HepG2 (cell line): ENCODE data around the gene RBM12.

Experiments used
- ELF3 ChIP-seq: IDR thresholded peaks from 2 replicates; pipeline ENCODE4 v1.6.1; 2016; ENCODE audit warnings: missing genetic modification reagents, missing compliant biosample characterization
- FIP1L1 ChIP-seq: fragments of 200-400 bp; formaldehyde crosslinking; IDR thresholded peaks from 2 replicates; pipeline ENCODE4 v1.6.1; 2018; ENCODE audit warnings: low read depth, mild to moderate bottlenecking, low read length, moderate library complexity, borderline replicate concordance; ENCODE audit not compliant: insufficient read depth
- FOXK1 ChIP-seq: sonication (generic); formaldehyde crosslinking; IDR thresholded peaks from 2 replicates; pipeline ENCODE4 v1.4.0; 2020; ENCODE audit warnings: low read depth, missing genetic modification reagents, borderline replicate concordance
- JUN ChIP-seq: sonication (generic); formaldehyde crosslinking; IDR thresholded peaks from 2 replicates; pipeline ENCODE4 v1.4.0; 2020; ENCODE audit warnings: mild to moderate bottlenecking, missing genetic modification reagents
- LRRFIP1 ChIP-seq: sonication (generic); formaldehyde crosslinking; conservative IDR thresholded peaks from 2 replicates; pipeline ENCODE4 v1.4.0; 2020; ENCODE audit warnings: missing genetic modification reagents
- NRL ChIP-seq: sonication (generic); formaldehyde crosslinking; IDR thresholded peaks from 2 replicates; pipeline ENCODE4 v1.5.0; 2020; ENCODE audit warnings: missing genetic modification reagents, mild to moderate bottlenecking, moderate library complexity, borderline replicate concordance
- POLR2A ChIP-seq, 2 experiments: IDR thresholded peaks; 2 replicates each; pipeline ENCODE4 v1.6.1; 2011; ENCODE audit warnings: low read depth in 2 of 2, low read length in 2 of 2, mild to moderate bottlenecking in 1 of 2, moderate library complexity in 1 of 2; ENCODE audit not compliant: insufficient read depth in 1 of 2
- REPIN1 ChIP-seq: sonication (generic); formaldehyde crosslinking; IDR thresholded peaks from 2 replicates; pipeline ENCODE4 v1.8.0; 2022; ENCODE audit warnings: missing genetic modification reagents, low read depth, mild to moderate bottlenecking, borderline replicate concordance
- RERE ChIP-seq: IDR thresholded peaks from 2 replicates; pipeline ENCODE4 v1.6.1; 2016; ENCODE audit warnings: low read depth, missing genetic modification reagents, missing compliant biosample characterization
- TEAD3 ChIP-seq: optimal IDR thresholded peaks from 2 replicates; pipeline ENCODE3; 2016; ENCODE audit warnings: borderline replicate concordance
- ZFP37 ChIP-seq: sonication (generic); formaldehyde crosslinking; IDR thresholded peaks from 2 replicates; pipeline ENCODE4 v1.4.0; 2020; ENCODE audit warnings: missing genetic modification reagents, borderline replicate concordance
- ZNF263 ChIP-seq: sonication (generic); formaldehyde crosslinking; IDR thresholded peaks from 2 replicates; pipeline ENCODE4 v1.4.0; 2020; ENCODE audit warnings: missing genetic modification reagents
- ZSCAN5A ChIP-seq: sonication (generic); formaldehyde crosslinking; IDR thresholded peaks from 2 replicates; pipeline ENCODE4 v1.8.0; 2022; ENCODE audit warnings: mild to moderate bottlenecking, missing genetic modification reagents, borderline replicate concordance
- TF ChIP-seq, protein P1 (sequence below): sonication (generic); formaldehyde crosslinking; IDR thresholded peaks from 2 replicates; pipeline ENCODE4 v1.4.0; 2020; ENCODE audit warnings: missing genetic modification reagents, borderline replicate concordance

GRCh38 chr20:35653893-35654292, 10.8 kb downstream of the RBM12 start:
- TF ChIP-seq REPIN1 = no peak
- no peak for TF ChIP-seq JUN (CRISPR knock-in tag)
- TF ChIP-seq NRL (CRISPR knock-in tag) = no peak
- TF ChIP-seq ZSCAN5A (CRISPR knock-in tag) = no peak
- TF ChIP-seq FIP1L1 = no peak
- no peak for TF ChIP-seq FOXK1 (CRISPR knock-in tag)
- no peak for TF ChIP-seq ELF3
- no peak for TF ChIP-seq POLR2A (IDR thresholded peaks at IDR 0.05; ENCODE audit: insufficient read depth in 1 of 2, low read depth in 2 of 2, low read length in 2 of 2)
- TF ChIP-seq ZFP37 (CRISPR knock-in tag) = no peak
- no peak for TF ChIP-seq LRRFIP1 (CRISPR knock-in tag)
- no peak for TF ChIP-seq RERE (CRISPR knock-in tag)
- no peak for TF ChIP-seq ZNF263 (CRISPR knock-in tag)
- TF ChIP-seq, protein P1, sequence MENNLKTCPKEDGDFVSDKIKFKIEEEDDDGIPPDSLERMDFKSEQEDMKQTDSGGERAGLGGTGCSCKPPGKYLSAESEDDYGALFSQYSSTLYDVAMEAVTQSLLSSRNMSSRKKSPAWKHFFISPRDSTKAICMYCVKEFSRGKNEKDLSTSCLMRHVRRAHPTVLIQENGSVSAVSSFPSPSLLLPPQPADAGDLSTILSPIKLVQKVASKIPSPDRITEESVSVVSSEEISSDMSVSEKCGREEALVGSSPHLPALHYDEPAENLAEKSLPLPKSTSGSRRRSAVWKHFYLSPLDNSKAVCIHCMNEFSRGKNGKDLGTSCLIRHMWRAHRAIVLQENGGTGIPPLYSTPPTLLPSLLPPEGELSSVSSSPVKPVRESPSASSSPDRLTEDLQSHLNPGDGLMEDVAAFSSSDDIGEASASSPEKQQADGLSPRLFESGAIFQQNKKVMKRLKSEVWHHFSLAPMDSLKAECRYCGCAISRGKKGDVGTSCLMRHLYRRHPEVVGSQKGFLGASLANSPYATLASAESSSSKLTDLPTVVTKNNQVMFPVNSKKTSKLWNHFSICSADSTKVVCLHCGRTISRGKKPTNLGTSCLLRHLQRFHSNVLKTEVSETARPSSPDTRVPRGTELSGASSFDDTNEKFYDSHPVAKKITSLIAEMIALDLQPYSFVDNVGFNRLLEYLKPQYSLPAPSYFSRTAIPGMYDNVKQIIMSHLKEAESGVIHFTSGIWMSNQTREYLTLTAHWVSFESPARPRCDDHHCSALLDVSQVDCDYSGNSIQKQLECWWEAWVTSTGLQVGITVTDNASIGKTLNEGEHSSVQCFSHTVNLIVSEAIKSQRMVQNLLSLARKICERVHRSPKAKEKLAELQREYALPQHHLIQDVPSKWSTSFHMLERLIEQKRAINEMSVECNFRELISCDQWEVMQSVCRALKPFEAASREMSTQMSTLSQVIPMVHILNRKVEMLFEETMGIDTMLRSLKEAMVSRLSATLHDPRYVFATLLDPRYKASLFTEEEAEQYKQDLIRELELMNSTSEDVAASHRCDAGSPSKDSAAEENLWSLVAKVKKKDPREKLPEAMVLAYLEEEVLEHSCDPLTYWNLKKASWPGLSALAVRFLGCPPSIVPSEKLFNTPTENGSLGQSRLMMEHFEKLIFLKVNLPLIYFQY (CRISPR knock-in tag) = no peak
- TF ChIP-seq TEAD3 = no peak
